Lower leg skin (tissue), 4 donors: Measurements from ENCODE around the gene ZNF385C. TPM values are rescaled to one million over a fixed set of nuclear protein-coding genes. Genes with fewer than 3 reads are reported as not detected.

Experiments
- DNase-seq, 2 donors: peaks; one replicate each; pipeline ENCODE4 v3.0.0-alpha.2; 2019; ENCODE audit warnings: low spot score in 2 of 2
- H3K4me3 ChIP-seq: fragments of 200-600 bp; sonication (generic); 2 replicates; pipeline ENCODE4 v1.5.1; 2017; ENCODE audit warnings: mild to moderate bottlenecking, low read depth; ENCODE audit not compliant: poor library complexity, severe bottlenecking
- CTCF ChIP-seq, 3 donors: fragments of 450-650 bp; IDR thresholded peaks; one replicate each; pipeline ENCODE4 v1.5.1; 2016; ENCODE audit warnings: antibody characterized with exemption in 3 of 3, mild to moderate bottlenecking in 3 of 3, moderate library complexity in 2 of 3
- POLR2A ChIP-seq, 2 donors: fragments of 450-650 bp; IDR thresholded peaks; one replicate each; pipeline ENCODE4 v1.6.1; 2016 to 2017; ENCODE audit warnings: antibody characterized with exemption in 2 of 2, mild to moderate bottlenecking in 1 of 2, moderate library complexity in 1 of 2
- WGBS, 2 donors: methylation state at CpG; one replicate each; pipeline ENCODE4 v1.1.5; 2018; 5-methylcytosine and 5-hydroxymethylcytosine counted together
- intact Hi-C: fragments of 100-400 bp; cut with DNase I; formaldehyde crosslinking; loops from one replicate; pipeline ENCODE4 v1.15.0; 2023; ENCODE audit warnings: low total_unique reads
- total RNA-seq, 4 donors: library from RNA; depleted of rRNA; stranded (reverse); fragments of >200 nt; gene quantifications; one replicate each; pipeline ENCODE4 v1.1.0, GENCODE V29; 2016

The ZNF385C gene
- total RNA-seq, 4 donors from 2014 or later, result 0.29 to 1.3 TPM; not detected in 2

GRCh38 chr17:42078396-42079043, 19.8 kb downstream of the ZNF385C start:
- intact Hi-C loops, result no loop called here
- WGBS, 2 donors, result 67 to 75% methylated on average over 8 of the region's 8 CpGs
- no peak overlapping the region for H3K4me3 ChIP-seq
- DNase-seq, result no peak
- TF ChIP-seq CTCF (IDR thresholded peaks at IDR 0.05) (no peak), POLR2A (IDR thresholded peaks at IDR 0.05) (no peak)

DNA sequence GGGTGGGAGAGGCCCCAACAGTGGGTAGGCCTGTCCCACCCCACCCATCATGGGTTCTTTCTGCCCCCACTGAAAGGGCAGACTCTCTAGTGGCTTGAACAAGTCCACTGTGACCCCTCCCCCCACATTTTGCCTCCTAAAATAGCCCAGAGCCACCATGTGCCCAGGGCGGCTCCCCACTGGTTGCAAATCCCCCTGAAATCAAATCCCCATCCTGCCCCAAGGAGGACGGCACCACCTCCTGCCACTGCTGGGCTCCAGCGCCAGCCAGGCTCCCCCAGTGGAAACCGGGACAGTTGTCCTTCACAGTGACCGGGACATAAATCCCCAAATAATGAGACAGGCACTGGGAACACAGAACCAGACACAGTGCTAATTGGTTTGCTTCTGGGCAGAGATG, 20.5 kb downstream of the ZNF385C start:
- intact Hi-C loops, result no loop called here
- TF ChIP-seq POLR2A (IDR thresholded peaks at IDR 0.05), result no peak
- TF ChIP-seq CTCF (IDR thresholded peaks at IDR 0.05), result no peak
- H3K4me3 ChIP-seq, result no peak overlapping the region
- 87 to 92% methylated on average over 5 of the region's 5 CpGs for WGBS, 2 donors
- no peak for DNase-seq

- TF ChIP-seq CTCF (IDR thresholded peaks at IDR 0.05) (no peak), POLR2A (IDR thresholded peaks at IDR 0.05) (no peak)
- intact Hi-C loops, result no loop called here
- 89 to 92% methylated on average over 4 of the region's 4 CpGs for WGBS, 2 donors
- no peak for DNase-seq
- no peak overlapping the region for H3K4me3 ChIP-seq
Measured at GRCh38 chr17:42076797-42077559, 21.3 kb downstream of the ZNF385C start.

DNA sequence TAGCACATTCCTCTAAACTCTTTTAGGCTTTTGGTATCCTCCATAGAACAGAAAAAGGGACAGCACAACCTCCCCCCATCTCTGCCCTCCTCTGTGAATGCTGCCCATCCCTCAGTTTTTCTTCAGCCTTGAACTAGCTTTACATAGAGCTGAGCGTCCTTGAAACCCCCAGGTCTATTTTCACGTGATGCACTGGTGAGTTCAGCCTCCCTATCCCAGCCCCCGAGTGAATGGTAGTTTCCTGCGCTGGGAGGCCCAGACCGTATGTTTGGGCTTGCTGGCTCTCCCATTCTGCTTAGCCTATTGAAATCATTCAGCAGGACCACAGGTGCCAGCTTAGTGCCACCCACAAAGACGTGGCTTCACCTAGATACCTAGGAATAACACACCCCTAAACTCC, 22.5 kb downstream of the ZNF385C start:
- WGBS, 2 donors, result 69 to 81% methylated on average over 6 of the region's 6 CpGs
- no peak overlapping the region for H3K4me3 ChIP-seq
- TF ChIP-seq CTCF (IDR thresholded peaks at IDR 0.05), result no peak
- TF ChIP-seq POLR2A (IDR thresholded peaks at IDR 0.05), result no peak
- intact Hi-C loops, result no loop called here
- no peak for DNase-seq

DNA sequence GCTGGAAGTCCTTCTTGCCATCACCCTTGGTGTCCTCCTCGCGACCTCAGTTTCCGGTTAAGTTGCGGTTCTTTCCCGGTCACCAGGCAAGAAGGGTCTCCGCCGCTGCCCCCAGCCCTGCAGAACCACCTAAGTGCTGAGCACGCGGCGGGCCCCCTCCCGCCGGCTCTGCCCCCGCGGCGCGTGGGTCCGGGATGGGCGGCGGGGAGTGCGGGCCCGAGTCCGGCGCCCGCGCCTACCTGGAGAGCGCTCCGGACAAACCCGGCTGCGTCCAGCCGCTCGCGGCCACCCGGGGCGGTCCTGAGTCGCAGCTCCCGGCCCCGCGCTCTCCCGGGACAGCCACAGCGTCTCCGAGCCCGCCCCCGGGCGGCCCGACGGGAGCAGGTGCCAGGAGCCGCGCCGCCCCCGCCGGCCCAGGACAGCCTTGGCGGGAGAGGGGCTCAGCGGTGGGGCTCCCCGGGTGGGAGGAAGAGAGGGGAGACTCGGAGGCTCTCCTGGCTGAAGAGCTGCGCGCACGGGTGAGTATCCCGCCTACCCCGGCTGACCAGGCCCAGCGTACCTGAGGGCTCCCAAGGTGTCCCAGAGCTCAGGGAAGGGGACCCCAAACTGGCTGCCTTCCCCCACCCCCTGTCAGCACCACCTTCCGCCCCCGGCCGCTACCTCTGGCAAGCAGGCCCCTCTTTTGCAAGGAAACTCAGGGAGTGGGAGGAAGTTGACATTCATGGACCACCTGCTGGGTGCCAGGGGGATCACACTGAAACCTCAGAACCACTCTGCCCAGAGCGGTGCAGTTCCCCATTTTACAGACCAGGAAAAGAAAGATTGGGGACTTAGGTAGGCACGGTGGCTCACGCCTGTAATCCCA, 25.7 kb downstream of the ZNF385C start:
- 25 to 38% methylated on average over 27 to 39 of the region's 67 CpGs for WGBS, 2 donors
- H3K4me3 ChIP-seq, result no peak overlapping the region
- intact Hi-C loops, result no loop called here
- DNase-seq, result no peak
- TF ChIP-seq POLR2A (IDR thresholded peaks at IDR 0.05), result no peak
- TF ChIP-seq CTCF (IDR thresholded peaks at IDR 0.05), result no peak
